ENCODE data around the gene JAM3. TPM values are rescaled to one million over a fixed set of nuclear protein-coding genes. Genes with fewer than 3 reads are reported as not detected.

The JAM3 gene
- total RNA-seq, 1 experiment from 2014 or later: 36.5 TPM

- Histone ChIP-seq H3T11ph (ENCODE audit: low read length) (no peak overlapping the region), H2BK120ac (ENCODE audit: low read depth, low read length, poor library complexity, severe bottlenecking) (no peak overlapping the region), H4K91ac (ENCODE audit: insufficient read length, low read depth, low read length) (no peak overlapping the region), H3K18ac (ENCODE audit: insufficient read length, low read depth, low read length) (no peak overlapping the region), H3K27me3 (ENCODE audit: insufficient read depth, low read length) (no peaks in the 10 kb centered on the region), H3K9ac (ENCODE audit: extremely low read depth, insufficient read length, low read length) (no peak overlapping the region), H3K4ac (ENCODE audit: low read depth, low read length) (no peak overlapping the region), H2BK15ac (ENCODE audit: low read depth, low read length) (no peak overlapping the region), H2BK5ac (ENCODE audit: insufficient read length, low read length) (no peak overlapping the region), H3K56ac (ENCODE audit: insufficient read length, low read depth, low read length) (no peak overlapping the region), H4K8ac (replicated peaks; ENCODE audit: insufficient read length, low read depth, low read length) (no peak overlapping the region), H2AFZ (ENCODE audit: low read length) (no peak overlapping the region), H2BK20ac (ENCODE audit: low read depth, low read length, poor library complexity, severe bottlenecking) (no peak overlapping the region), H2AK5ac (ENCODE audit: insufficient read length, low read length) (no peak overlapping the region), H3K4me2 (ENCODE audit: insufficient read depth, insufficient read length, low read length) (no peak overlapping the region), H3K14ac (ENCODE audit: insufficient read depth, low read length) (no peak overlapping the region; the same call in 1 of the 2 replicates), H3K79me1 (ENCODE audit: insufficient read depth, low read depth, low read length, poor library complexity, severe bottlenecking) (no peaks in the 10 kb centered on the region), H3K79me2 (ENCODE audit: insufficient read depth, low read length) (no peaks in the 10 kb centered on the region), H2BK12ac (ENCODE audit: insufficient read length, low read depth, low read length) (no peak overlapping the region), H3K27ac (ENCODE audit: insufficient read length, low read depth, low read length) (no peak overlapping the region), H3K9me3 (ENCODE audit: control insufficient read depth, low read depth, low read length) (no peaks in the 10 kb centered on the region), H3K23me2 (ENCODE audit: insufficient read length, low read depth, low read length, poor library complexity, severe bottlenecking) (no peaks in the 10 kb centered on the region), H4K5ac (ENCODE audit: insufficient read length, low read depth, low read length) (no peak overlapping the region), H3K4me1 (ENCODE audit: insufficient read depth, low read length) (no peaks in the 10 kb centered on the region), H3K23ac (ENCODE audit: insufficient read length, low read depth, low read length) (no peak overlapping the region), H4K20me1 (ENCODE audit: control insufficient read depth, insufficient read depth, insufficient read length) (no peaks in the 10 kb centered on the region)
- DNase-seq: no peak
- no peaks in the 10 kb centered on the region for H3K9me3 Mint-ChIP-seq
- no peak overlapping the region for H3K4me3 Mint-ChIP-seq
- no CpG with 5 or more reads among the region's 12 CpGs for WGBS (ENCODE audit: extremely low coverage, insufficient read length, low lambda C conversion rate)
- H3K27ac Mint-ChIP-seq: no peak overlapping the region
- H3K4me1 Mint-ChIP-seq: peaks cover 20 to 23% of the 10 kb centered on the region in 2 experiments
- peaks cover 32% of the 10 kb centered on the region for H3K27me3 Mint-ChIP-seq (ENCODE audit: low read depth)
- no peak for TF ChIP-seq CTCF (conservative IDR thresholded peaks at IDR 0.05)
- no peaks in the 10 kb centered on the region for H3K36me3 Mint-ChIP-seq (ENCODE audit: insufficient read depth in 1 of 3, low read depth in 3 of 3)
These were observed 43.8 kb upstream of the JAM3 start for GRCh38 chr11:134025082-134025429.

All from H9 (cell line).